Esophagus muscularis mucosa (tissue), 3 donors: ENCODE data around the gene KRTAP10-10.

Experiments used
- POLR2A ChIP-seq: fragments of 450-650 bp; IDR thresholded peaks from one replicate; pipeline ENCODE4 v1.6.1; 2017; ENCODE audit warnings: antibody characterized with exemption, moderate library complexity, mild to moderate bottlenecking, low read depth
- TF ChIP-seq, protein P1 (sequence below), 3 experiments: fragments of 200-600 bp in 2 of 3; fragments of 450-650 bp in 1 of 3; sonication (generic) in 2 of 3; IDR thresholded peaks; one replicate each; pipeline ENCODE4 v1.5.1; 2017 to 2019; ENCODE audit warnings: antibody characterized with exemption in 3 of 3, mild to moderate bottlenecking in 2 of 3, moderate library complexity in 1 of 3

DNA sequence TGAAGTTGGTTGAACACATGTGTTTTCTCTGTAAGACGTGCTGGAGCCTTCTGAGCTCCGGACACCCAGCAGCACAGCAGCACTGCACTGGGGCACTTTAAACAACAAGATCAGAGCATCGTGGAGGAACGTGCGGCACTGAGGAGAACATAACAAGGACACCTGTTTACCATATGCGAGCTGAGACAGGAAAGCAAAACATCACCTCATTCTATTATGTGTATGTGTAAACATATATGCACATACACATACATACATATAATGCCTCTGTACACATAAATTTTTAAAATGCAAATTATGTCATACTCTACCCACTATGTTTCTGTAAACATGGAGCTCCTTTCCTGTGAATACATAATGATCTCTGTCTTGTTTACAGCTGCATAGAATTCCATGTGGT lies 41.6 kb upstream of the KRTAP10-10 start:
- TF ChIP-seq, protein P1, sequence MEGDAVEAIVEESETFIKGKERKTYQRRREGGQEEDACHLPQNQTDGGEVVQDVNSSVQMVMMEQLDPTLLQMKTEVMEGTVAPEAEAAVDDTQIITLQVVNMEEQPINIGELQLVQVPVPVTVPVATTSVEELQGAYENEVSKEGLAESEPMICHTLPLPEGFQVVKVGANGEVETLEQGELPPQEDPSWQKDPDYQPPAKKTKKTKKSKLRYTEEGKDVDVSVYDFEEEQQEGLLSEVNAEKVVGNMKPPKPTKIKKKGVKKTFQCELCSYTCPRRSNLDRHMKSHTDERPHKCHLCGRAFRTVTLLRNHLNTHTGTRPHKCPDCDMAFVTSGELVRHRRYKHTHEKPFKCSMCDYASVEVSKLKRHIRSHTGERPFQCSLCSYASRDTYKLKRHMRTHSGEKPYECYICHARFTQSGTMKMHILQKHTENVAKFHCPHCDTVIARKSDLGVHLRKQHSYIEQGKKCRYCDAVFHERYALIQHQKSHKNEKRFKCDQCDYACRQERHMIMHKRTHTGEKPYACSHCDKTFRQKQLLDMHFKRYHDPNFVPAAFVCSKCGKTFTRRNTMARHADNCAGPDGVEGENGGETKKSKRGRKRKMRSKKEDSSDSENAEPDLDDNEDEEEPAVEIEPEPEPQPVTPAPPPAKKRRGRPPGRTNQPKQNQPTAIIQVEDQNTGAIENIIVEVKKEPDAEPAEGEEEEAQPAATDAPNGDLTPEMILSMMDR (IDR thresholded peaks at IDR 0.05): no peak
- TF ChIP-seq POLR2A: no peak
